GM18498 (cell line): ENCODE results near the gene EIF1AX.
"Not testable (repeated sequence)": the region's sequence is repeated elsewhere in the genome, so short reads cannot be mapped to it uniquely, and the experiment has no call there.

Experiments
- ATAC-seq: cut with Tn5 transposase; IDR thresholded peaks from one replicate; pipeline ENCODE4 v1.9.1; 2021; ENCODE audit warnings: mild to moderate bottlenecking, moderate library complexity; ENCODE audit not compliant: unreplicated experiment

EIF1AX gene, protein sequence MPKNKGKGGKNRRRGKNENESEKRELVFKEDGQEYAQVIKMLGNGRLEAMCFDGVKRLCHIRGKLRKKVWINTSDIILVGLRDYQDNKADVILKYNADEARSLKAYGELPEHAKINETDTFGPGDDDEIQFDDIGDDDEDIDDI

DNA sequence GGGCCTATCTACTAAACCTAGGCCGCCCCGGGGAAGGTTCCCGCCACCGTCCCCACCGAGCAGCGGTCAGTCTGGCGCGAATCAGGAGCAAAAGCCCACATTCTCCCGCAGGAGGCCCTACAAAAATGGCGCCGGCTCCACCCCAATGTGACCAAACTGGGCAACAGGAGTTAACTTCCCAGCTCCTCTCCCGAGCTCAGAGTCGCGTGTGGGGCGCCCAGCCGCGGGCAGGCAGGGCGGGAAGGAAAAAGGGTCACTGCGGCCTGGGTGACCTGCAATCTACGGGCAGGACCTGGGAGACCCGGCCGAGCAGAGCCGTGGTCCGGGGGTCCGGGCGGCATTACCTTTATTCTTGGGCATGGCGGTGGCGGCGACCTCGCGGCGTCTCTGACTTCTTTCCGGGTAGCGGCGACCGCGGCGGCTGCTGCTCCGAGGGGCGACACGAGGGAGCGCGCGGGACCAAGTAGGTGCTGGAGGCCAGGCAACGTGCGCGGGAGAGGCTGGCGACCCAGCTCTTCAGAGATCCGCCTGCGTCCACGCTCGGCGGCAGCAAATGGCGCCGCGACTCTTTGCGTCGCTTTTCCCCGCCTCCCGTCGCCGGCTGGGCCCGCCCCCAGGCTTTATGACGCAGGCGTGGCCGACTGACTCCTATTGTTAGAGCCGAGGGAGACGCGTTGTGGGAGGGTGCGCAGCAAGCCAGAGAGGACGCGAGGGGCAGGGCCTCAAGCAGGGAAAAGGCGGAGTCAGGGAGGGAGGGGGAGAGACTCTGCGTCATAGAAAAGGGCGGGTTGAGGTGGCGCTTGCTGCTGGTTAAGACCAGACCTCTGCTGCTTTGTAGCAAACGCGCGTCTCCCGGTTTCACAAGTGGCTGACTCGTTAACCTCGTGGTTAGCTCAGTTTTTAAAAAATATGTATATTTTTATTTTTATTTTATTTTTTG lies at the start of gene EIF1AX:
Gene EIF1AX, minus strand, starts transcription at position 558 of the 940 bp plus-strand sequence. Its CDS starts 198 bp downstream, at position 360.
- peak; percentile 98 for ATAC-seq

DNA sequence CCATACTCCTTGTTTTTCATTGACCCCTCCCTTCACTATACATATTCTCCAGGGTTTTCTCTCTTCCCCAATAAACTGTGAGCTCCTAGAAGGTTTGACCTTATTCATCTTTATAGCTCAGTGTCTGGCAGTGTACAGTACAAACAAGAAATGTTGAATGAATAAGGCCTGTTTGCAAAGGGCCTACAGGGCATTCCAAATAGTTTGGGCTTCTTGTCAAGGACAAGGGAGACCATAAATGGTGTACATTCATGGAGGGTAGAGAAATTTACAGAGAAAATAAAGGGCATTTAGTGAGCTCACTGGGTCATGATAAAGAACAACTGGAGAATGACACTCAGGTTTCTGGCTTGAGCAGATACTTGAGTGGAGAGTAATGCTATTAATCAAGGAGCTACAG lies 47.5 kb upstream of the EIF1AX start:
- no peak for ATAC-seq

- no peak for ATAC-seq
These were observed 40.1 kb upstream of the EIF1AX start for GRCh38 chrX:20181598-20182329.

DNA sequence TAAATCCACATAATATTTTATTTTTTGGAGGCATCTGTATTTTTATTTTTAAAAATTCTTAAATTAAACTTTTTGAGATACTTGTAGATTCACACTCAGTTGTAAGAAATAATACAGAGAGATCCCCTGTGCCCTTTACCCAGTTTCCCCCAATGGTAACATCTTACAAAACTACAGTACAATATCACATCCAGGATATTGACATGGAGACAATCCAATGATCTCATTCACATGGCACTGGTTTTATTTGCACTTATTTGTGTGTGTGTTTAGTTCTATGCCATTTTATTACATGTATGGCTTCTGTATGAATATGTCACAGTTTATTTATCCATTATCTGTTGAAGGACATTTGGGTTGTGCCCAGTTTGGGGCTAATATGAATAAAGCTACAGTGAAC lies 35.5 kb upstream of the EIF1AX start:
- no peak for ATAC-seq

DNA sequence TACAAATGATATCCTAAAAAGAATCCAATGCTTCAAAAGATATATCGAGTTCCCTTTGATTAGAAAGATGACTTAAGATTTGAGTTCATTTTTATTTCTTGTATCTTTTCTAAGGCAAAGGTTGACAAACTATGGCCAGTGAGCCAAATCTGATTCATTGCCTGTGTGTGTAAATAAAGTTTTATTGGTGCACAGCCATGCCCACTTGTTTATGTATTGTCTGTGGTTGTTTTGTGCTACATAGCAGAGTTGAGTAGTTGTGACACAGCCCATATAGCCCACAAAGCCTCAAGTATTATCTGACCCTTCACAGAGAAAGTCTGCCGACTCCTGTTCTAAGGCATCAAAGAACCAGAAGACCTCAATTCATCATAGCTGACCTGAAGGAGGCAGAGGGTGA lies 32.2 kb upstream of the EIF1AX start:
- no peak for ATAC-seq

- no peak for ATAC-seq
These were observed 31.7 kb upstream of the EIF1AX start for GRCh38 chrX:20173313-20173712.

GRCh38 chrX:20171887-20172286 lies 30.2 kb upstream of the EIF1AX start:
- no peak for ATAC-seq

GRCh38 chrX:20162516-20162915 lies 20.9 kb upstream of the EIF1AX start:
- ATAC-seq: not testable (repeated sequence)

GRCh38 chrX:20159797-20160385 lies 18.3 kb upstream of the EIF1AX start:
- no peak for ATAC-seq

GRCh38 chrX:20151689-20152088 lies 10.1 kb upstream of the EIF1AX start:
- ATAC-seq: no peak

- ATAC-seq: no peak
These were observed 7.7 kb upstream of the EIF1AX start for GRCh38 chrX:20149326-20149725.

DNA sequence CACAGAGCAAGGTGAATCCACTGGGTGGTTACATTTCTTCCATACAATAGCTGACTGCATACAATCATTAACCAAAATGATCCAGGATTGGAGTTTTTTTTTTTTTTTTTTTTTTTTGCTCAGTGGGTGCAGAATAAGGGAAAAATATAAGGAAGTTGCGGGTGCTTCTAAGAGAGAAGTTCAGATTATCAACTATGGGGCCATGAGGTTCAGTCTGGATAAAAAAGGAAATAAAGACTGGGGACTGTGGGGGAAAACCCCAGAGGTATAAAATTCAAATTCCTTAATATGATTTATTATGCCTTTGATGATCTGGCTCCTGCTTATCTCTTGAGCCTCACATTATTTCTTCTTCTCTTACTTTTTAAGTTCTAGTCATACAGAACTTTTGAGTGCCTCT lies 5.9 kb upstream of the EIF1AX start:
- no peak for ATAC-seq

- ATAC-seq: no peak
These were observed 2.9 kb upstream of the EIF1AX start for GRCh38 chrX:20144491-20144890.

- no peak for ATAC-seq
These were observed 1.9 kb upstream of the EIF1AX start for GRCh38 chrX:20143561-20143960.

GRCh38 chrX:20143111-20143510 lies 1.5 kb upstream of the EIF1AX start:
- no peak for ATAC-seq

GRCh38 chrX:20140420-20140819 lies 1.2 kb downstream of the EIF1AX start:
- ATAC-seq: no peak

DNA sequence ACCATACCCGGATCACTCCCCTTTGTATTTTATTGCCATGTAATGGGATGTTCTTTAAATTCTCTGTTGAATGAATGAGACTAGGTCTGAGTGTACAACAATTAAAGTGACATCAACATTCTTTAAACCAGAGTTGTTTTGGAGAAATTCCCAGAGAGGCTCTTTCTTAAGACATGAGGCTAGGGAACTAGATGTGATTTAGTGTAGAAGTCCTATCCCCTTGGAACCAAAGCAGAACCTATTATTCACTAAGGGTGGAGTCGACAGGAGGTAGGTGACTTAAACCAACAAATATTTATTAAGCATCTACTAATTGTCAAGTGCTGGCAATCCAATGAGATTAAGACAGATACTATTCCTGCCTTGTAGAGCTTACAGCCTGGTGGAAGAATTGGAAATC lies 1.7 kb downstream of the EIF1AX start:
- no peak for ATAC-seq

DNA sequence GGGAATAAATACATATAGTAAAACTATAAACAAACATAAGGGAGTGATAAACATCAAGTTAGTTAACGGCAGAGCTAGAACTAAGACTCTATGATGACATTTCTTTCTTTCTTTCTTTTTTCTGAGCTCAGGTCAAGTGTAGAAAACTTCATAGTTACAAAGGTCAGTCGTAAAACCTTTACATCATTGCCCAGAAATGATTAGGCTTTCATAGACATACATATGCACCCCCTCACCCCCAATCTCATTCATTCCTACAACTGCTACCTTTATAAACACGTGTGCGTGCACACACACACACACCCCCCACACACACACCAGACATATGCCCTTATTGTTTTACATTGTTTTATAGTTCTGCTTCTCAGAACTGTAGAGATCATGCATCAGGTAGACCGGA lies 5.7 kb downstream of the EIF1AX start:
- no peak for ATAC-seq

- no peak for ATAC-seq
These were observed 9.0 kb downstream of the EIF1AX start for GRCh38 chrX:20132666-20133065.

DNA sequence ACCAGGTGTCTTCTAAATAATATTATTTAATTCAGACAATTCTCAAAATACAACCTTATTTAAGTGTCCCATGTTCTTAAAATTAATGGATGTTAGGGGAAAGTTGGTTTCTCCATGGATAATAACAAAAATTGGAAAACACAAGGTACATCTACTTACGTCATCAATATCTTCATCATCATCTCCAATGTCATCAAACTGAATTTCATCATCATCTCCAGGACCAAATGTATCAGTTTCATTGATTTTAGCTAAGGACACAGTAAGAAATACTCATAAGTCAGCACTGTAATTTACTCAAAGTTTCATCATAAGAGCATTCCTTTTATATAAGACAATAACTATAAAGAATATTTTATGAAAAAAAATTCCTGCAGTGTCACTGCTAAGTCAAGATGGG lies 11.3 kb downstream of the EIF1AX start:
- no peak for ATAC-seq

DNA sequence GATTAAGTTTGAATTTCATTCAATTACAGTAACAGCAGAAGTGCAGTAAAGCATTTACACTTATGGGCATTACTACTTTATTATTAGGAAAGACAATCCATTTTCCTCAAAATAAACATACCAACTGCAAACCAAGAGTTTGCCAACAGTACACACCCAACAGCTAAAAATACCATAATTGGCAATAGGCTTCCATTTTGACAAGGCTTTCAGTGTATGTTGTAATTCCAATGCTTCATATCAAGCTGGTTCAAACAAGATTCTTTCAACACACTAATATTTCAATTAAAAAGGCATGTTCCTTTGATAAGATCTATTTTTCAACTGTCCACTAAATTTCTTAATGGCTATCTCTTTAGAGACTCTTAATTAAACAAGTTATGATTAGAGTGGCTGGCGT lies 12.1 kb downstream of the EIF1AX start:
- ATAC-seq: no peak
